AG04450 (cell line): ENCODE measurements around the gene C17orf58. TPM values are rescaled to one million over a fixed set of nuclear protein-coding genes. Genes with fewer than 3 reads are reported as not detected.

Experiments
- CTCF ChIA-PET: fragments of 300-600, 350-600 bp; formaldehyde crosslinking; extraction: SDS; loops from one replicate; lab custom pipeline; 2022; ENCODE audit warnings: antibody characterized with exemption, inconsistent platforms; lab: Charles Lee
- POLR2A ChIA-PET: fragments of 350-600 bp; formaldehyde crosslinking; extraction: SDS; loops from one replicate; lab custom pipeline; 2021; ENCODE audit warnings: antibody characterized with exemption, inconsistent platforms; lab: Yijun Ruan, JAX
- DNase-seq: peaks from one replicate; pipeline ENCODE4 v3.0.0-alpha.2; 2011; ENCODE audit warnings: low read depth, low spot score
- H3K27ac ChIP-seq: one replicate; pipeline ENCODE4 v1.5.1; 2012; ENCODE audit warnings: low read depth, low read length, control low read depth
- H3K27me3 ChIP-seq: one replicate; pipeline ENCODE4 v1.6.0; 2012; ENCODE audit warnings: low read length; ENCODE audit not compliant: control insufficient read depth, insufficient read depth
- H3K4me3 ChIP-seq: 2 replicates; pipeline ENCODE4 v1.5.1; 2011; ENCODE audit warnings: mild to moderate bottlenecking, low read depth, low read length, control low read depth
- H3K9me3 ChIP-seq: 2 replicates; pipeline ENCODE4 v1.5.1; 2012; ENCODE audit warnings: low read length; ENCODE audit not compliant: control insufficient read depth, insufficient read depth
- CTCF ChIP-seq: IDR thresholded peaks from 2 replicates; pipeline ENCODE4 v1.5.1; 2011; ENCODE audit warnings: low read depth, low read length, control low read depth, inconsistent platforms
- polyA plus RNA-seq: library from polyadenylated mRNA; depleted of rRNA; stranded (reverse); fragments of >200 nt; gene quantifications from 2 replicates; pipeline ENCODE4 v1.2.3, GENCODE V29; 2011

The C17orf58 gene
- polyA plus RNA-seq, 1 experiment: 14.4 TPM

GRCh38 chr17:68015081-68015723, 18.9 kb upstream of the C17orf58 start:
- Histone ChIP-seq H3K9me3 (no peaks in the 10 kb centered on the region), H3K4me3 (no peak overlapping the region), H3K27ac (no peak overlapping the region), H3K27me3 (peaks cover 2% of the 10 kb centered on the region)
- ChIA-PET CTCF (no interaction called here), POLR2A (no interaction called here)
- DNase-seq: no peak
- TF ChIP-seq CTCF: no peak

DNA sequence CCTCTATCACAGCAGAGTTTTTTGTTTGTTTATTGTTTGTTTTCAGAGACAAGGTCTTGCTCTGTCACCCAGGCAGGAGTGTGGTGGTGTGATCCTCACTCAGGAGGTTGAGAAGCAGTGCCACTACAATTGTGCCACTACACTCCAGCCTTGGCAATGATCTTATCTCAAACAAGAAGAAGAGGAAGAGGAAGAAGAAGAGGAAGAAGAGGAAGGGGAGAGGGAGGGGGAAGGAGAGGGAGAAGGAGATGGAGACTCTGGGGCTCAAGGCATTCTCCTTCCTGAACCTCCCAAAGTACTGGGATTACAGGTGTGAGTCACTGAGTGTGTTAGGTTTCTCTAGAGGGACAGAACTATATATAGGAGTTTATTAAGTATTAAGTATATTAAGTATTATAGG, 17.1 kb upstream of the C17orf58 start:
- Histone ChIP-seq H3K27me3 (peaks cover 2% of the 10 kb centered on the region), H3K9me3 (no peaks in the 10 kb centered on the region), H3K27ac (no peak overlapping the region), H3K4me3 (no peak overlapping the region)
- ChIA-PET CTCF (no interaction called here), POLR2A (no interaction called here)
- no peak for DNase-seq
- TF ChIP-seq CTCF: no peak

GRCh38 chr17:68011199-68011665, 15.0 kb upstream of the C17orf58 start:
- no peak for DNase-seq
- Histone ChIP-seq H3K27ac (no peak overlapping the region), H3K27me3 (peaks cover 2% of the 10 kb centered on the region), H3K9me3 (no peaks in the 10 kb centered on the region), H3K4me3 (no peak overlapping the region)
- CTCF ChIA-PET: interaction anchor here (0.7 to 1.5 kb wide), 5 partner anchors 9 to 238 kb away, joined by 3 to 8 read pairs (median 3); no protein-coding TSS in a partner anchor
- POLR2A ChIA-PET: no interaction called here
- peak; percentile 57 for TF ChIP-seq CTCF

GRCh38 chr17:68006797-68007196, 10.5 kb upstream of the C17orf58 start:
- CTCF ChIA-PET: interaction anchor here (1.5 kb wide), 1 partner anchor 166 kb away, joined by 4 read pairs; no protein-coding TSS in a partner anchor
- no peaks in the 10 kb centered on the region for H3K27me3 ChIP-seq
- H3K9me3 ChIP-seq: no peaks in the 10 kb centered on the region; the same call in 1 of the 2 replicates
- POLR2A ChIA-PET: no interaction called here
- no peak for TF ChIP-seq CTCF
- no peak overlapping the region for H3K4me3 ChIP-seq
- no peak overlapping the region for H3K27ac ChIP-seq
- DNase-seq: no peak

GRCh38 chr17:68004201-68004600, 7.9 kb upstream of the C17orf58 start:
- Histone ChIP-seq H3K9me3 (no peaks in the 10 kb centered on the region; the same call in 1 of the 2 replicates), H3K27ac (no peak overlapping the region), H3K27me3 (no peaks in the 10 kb centered on the region), H3K4me3 (no peak overlapping the region)
- DNase-seq: no peak
- TF ChIP-seq CTCF: no peak
- CTCF ChIA-PET: no interaction called here
- POLR2A ChIA-PET: no interaction called here
